ENCODE measurements around the gene CLDN2. TPM values are rescaled to one million over a fixed set of nuclear protein-coding genes. Genes with fewer than 3 reads are reported as not detected.

CLDN2 gene
- polyA plus RNA-seq, 3 donors = not detected

- no peak for DNase-seq
Observed at GRCh38 chrX:106933538-106933961, 13.3 kb downstream of the CLDN2 start.

GRCh38 chrX:106935175-106935574 is 15.0 kb downstream of the CLDN2 start:
- no peaks in the 10 kb centered on the region for H3K36me3 ChIP-seq (replicated peaks in 1 of 2; ENCODE audit: control insufficient read depth in 1 of 2, insufficient read depth in 2 of 2, low read length in 2 of 2)
- H3K4me1 ChIP-seq (ENCODE audit: control insufficient read depth in 1 of 2, insufficient read depth in 2 of 2, low read length in 2 of 2) = no peaks in the 10 kb centered on the region
- no peaks in the 10 kb centered on the region for H4K20me1 ChIP-seq (ENCODE audit: insufficient read depth, low read length)
- no peak for DNase-seq
- H3K79me2 ChIP-seq (ENCODE audit: insufficient read depth, low read length) = no peaks in the 10 kb centered on the region
- H3K27me3 ChIP-seq (ENCODE audit: control insufficient read depth in 2 of 2, insufficient read depth in 2 of 2, low read length in 2 of 2) = no peaks in the 10 kb centered on the region
- Mint-ChIP-seq H3K4me1 (peaks cover 2% of the 10 kb centered on the region), H3K27me3 (ENCODE audit: low read depth in 3 of 3) (peaks cover 0 to 2% (median 2%) of the 10 kb centered on the region in 3 donors), H3K4me3 (no peak overlapping the region), H3K36me3 (no peaks in the 10 kb centered on the region), H3K9me3 (no peaks in the 10 kb centered on the region), H3K27ac (no peak overlapping the region)
- no peaks in the 10 kb centered on the region for H3K9me3 ChIP-seq (replicated peaks in 1 of 2; ENCODE audit: control insufficient read depth in 1 of 2, insufficient read depth in 1 of 2, low read length in 2 of 2)
- no peak overlapping the region for H3K27ac ChIP-seq (ENCODE audit: low read depth in 1 of 2, low read length in 2 of 2)
- H3K9ac ChIP-seq (ENCODE audit: insufficient read depth, low read length, poor library complexity, severe bottlenecking) = no peak overlapping the region
- no peak overlapping the region for H2AFZ ChIP-seq (ENCODE audit: insufficient read depth, low read depth, low read length, poor library complexity, severe bottlenecking)
- WGBS (ENCODE audit: insufficient coverage) = no CpG with 5 or more reads among the region's 4 CpGs
- intact Hi-C loops (cut with micrococcal nuclease) = no loop called here
- TF ChIP-seq CTCF (IDR thresholded peaks at IDR 0.05) = no peak
- H3K4me2 ChIP-seq (replicated peaks; ENCODE audit: extremely low read depth, low read length, poor library complexity, severe bottlenecking) = no peak overlapping the region
- no peak overlapping the region for H3K4me3 ChIP-seq (replicated peaks in 1 of 3; ENCODE audit: low read depth in 2 of 3, low read length in 3 of 3)

More at GRCh38 chrX:106933538-106933961, 13.3 kb downstream of the CLDN2 start:
- Histone ChIP-seq H3K27ac (ENCODE audit: low read depth in 1 of 2, low read length in 2 of 2) (no peak overlapping the region), H3K27me3 (ENCODE audit: control insufficient read depth in 2 of 2, insufficient read depth in 2 of 2, low read length in 2 of 2) (no peaks in the 10 kb centered on the region), H4K20me1 (ENCODE audit: insufficient read depth, low read length) (no peaks in the 10 kb centered on the region), H3K9me3 (replicated peaks in 1 of 2; ENCODE audit: control insufficient read depth in 1 of 2, insufficient read depth in 1 of 2, low read length in 2 of 2) (no peaks in the 10 kb centered on the region), H3K4me2 (replicated peaks; ENCODE audit: extremely low read depth, low read length, poor library complexity, severe bottlenecking) (no peak overlapping the region), H3K4me3 (replicated peaks in 1 of 3; ENCODE audit: low read depth in 2 of 3, low read length in 3 of 3) (no peak overlapping the region), H3K36me3 (replicated peaks in 1 of 2; ENCODE audit: control insufficient read depth in 1 of 2, insufficient read depth in 2 of 2, low read length in 2 of 2) (no peaks in the 10 kb centered on the region), H2AFZ (ENCODE audit: insufficient read depth, low read depth, low read length, poor library complexity, severe bottlenecking) (no peak overlapping the region), H3K9ac (ENCODE audit: insufficient read depth, low read length, poor library complexity, severe bottlenecking) (no peak overlapping the region), H3K4me1 (ENCODE audit: control insufficient read depth in 1 of 2, insufficient read depth in 2 of 2, low read length in 2 of 2) (no peaks in the 10 kb centered on the region), H3K79me2 (ENCODE audit: insufficient read depth, low read length) (no peaks in the 10 kb centered on the region)
- Mint-ChIP-seq H3K9me3 (no peaks in the 10 kb centered on the region), H3K27me3 (ENCODE audit: low read depth in 3 of 3) (peaks cover 0 to 3% (median 2%) of the 10 kb centered on the region in 3 donors), H3K27ac (no peak overlapping the region), H3K36me3 (no peaks in the 10 kb centered on the region), H3K4me3 (no peak overlapping the region), H3K4me1 (peaks cover 2% of the 10 kb centered on the region)
- 0% methylated on average over 1 of the region's 3 CpGs for WGBS (ENCODE audit: insufficient coverage)
- no peak for TF ChIP-seq CTCF (IDR thresholded peaks at IDR 0.05)
- intact Hi-C loops (cut with micrococcal nuclease) = no loop called here
